Fibroblast of skin of scalp (primary cell): ENCODE data around the gene RELCH.

Experiments
- DNase-seq: peaks from one replicate; pipeline ENCODE4 v3.0.0-alpha.2; 2013

RELCH gene

GRCh38 chr18:62342884-62343283, 155.8 kb downstream of the RELCH start:
- DNase-seq, result no peak

DNA sequence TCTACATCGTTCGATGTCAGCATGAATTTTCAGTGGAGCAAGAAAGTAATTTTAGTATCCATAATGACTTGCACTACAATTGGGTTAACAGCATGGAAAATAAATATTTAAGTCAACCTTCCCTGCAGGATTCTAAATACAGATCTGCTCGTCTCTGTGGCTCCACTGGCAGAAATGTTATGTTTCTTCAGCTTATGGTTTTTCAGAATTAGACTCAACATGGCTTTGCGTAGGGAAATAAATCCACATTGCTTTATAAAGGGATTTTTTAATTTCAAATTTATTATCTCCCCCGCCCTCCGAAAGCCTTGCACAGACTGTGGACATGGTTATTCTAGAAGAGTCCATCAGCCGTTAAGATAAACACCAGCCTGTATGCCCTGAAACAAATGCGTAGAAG, 156.3 kb downstream of the RELCH start:
- no peak for DNase-seq

DNA sequence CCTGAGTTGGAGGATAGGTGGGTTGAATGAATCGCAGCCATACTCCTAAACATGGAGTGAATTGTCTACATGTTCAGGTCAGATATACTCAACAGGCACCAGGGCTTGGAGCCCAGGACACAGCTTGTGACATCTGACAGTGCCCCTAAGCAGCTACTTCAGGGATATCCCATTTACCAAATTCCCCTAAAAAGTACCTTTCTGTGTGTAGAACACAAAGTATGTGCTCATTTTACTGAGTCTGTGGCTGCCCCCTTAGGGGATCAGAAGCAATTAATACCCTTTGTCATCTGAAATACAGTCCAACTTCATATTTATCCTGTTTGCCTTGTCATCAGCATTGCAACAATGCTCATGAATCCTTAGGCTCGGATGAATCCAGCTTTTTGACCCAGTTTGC, 158.9 kb downstream of the RELCH start:
- no peak for DNase-seq

GRCh38 chr18:62346333-62347088, 159.5 kb downstream of the RELCH start:
- DNase-seq, result no peak

- DNase-seq, result no peak
These were observed 160.0 kb downstream of the RELCH start for GRCh38 chr18:62347089-62347506.

- DNase-seq, result no peak
These were observed 161.4 kb downstream of the RELCH start for GRCh38 chr18:62348474-62348873.

GRCh38 chr18:62353170-62353569, 166.1 kb downstream of the RELCH start:
- no peak for DNase-seq

DNA sequence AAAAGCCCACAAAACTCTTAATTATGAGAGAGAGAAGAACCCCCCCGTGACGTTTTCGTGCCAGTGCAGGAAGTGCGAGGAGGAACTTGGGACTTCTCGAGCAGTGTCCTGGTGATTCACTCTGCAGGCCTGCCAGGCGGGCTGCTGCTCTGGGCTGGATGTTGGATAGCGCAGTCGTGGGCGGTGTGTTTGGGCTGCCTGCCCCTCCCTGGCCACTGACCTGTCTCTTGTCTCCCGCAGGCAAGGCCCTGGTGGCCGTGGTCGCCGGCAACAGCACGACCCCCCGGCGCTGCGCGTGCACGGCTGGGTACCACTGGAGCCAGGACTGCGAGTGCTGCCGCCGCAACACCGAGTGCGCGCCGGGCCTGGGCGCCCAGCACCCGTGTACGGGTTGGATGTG, 167.1 kb downstream of the RELCH start:
- no peak for DNase-seq

GRCh38 chr18:62357079-62357719, 170.1 kb downstream of the RELCH start:
- DNase-seq, result no peak
